ENCODE data around the gene MCEE. TPM values are rescaled to one million over a fixed set of nuclear protein-coding genes. Genes with fewer than 3 reads are reported as not detected.

Gene MCEE
- total RNA-seq: 1 to 10 TPM; 4.0 to 6.2 TPM

GRCh38 chr2:71130152-71130904 is at the start of gene MCEE, which contains the start of gene MPHOSPH10:
TSS of gene MCEE (minus strand) at chr2:71130229. CDS start at chr2:71130219, 10 bp downstream.
TSS of gene MPHOSPH10 (plus strand) at chr2:71130634. CDS start at chr2:71130666, 32 bp downstream.

GRCh38 chr2:71068218-71069035 is 61.6 kb downstream of the MCEE start, which contains the start of gene NAGK:
TSS of gene NAGK (plus strand) at chr2:71068648. CDS start at chr2:71068684, 36 bp downstream.

Small RNAs within 50 kb of the gene (small RNA-seq; reads per million reads assigned to genes)
- gene AC007881.1: 0 reads per million in 2 donors

Other genes with a start within 250 kb of the MCEE start
- 1 to 10 TPM; 5.7 to 7.6 TPM for gene VAX2, start 229.7 kb downstream of the MCEE start, total RNA-seq
- 1 to 10 TPM in 1 of 2 donors, under 1 TPM in 1; 0.33 to 1.4 TPM for gene ATP6V1B1, start 194.3 kb downstream of the MCEE start, total RNA-seq
- gene ANKRD53, start 151.6 kb downstream of the MCEE start, total RNA-seq: 1 to 10 TPM in 1 of 2 donors, under 1 TPM in 1; 0.67 to 1.4 TPM
- gene TEX261, start 135.4 kb downstream of the MCEE start, total RNA-seq: 10 to 100 TPM; 21.0 to 21.6 TPM
- 10 to 100 TPM; 55.1 to 75.3 TPM for gene NAGK, start 61.6 kb downstream of the MCEE start, total RNA-seq
- 10 to 100 TPM in 1 of 2 donors, 1 to 10 TPM in 1; 9.3 to 16.0 TPM for gene MPHOSPH10, start 405 bp upstream of the MCEE start, total RNA-seq
- under 1 TPM; 0.33 to 0.34 TPM for gene PAIP2B, start 96.9 kb upstream of the MCEE start, total RNA-seq
- 10 to 100 TPM; 82.9 to 90.5 TPM for gene ZNF638, start 201.6 kb upstream of the MCEE start, total RNA-seq